ENCODE results near the gene TNNI3K.
"Not testable (repeated sequence)": the region's sequence is repeated elsewhere in the genome, so short reads cannot be mapped to it uniquely, and the experiment has no call there.

The TNNI3K gene

GRCh38 chr1:74235153-74235552 lies at the start of gene TNNI3K:
TNNI3K (plus strand) TSS chr1:74235387; CDS start chr1:74235452, 65 bp downstream.
- DNase-seq: no peak

GRCh38 chr1:74193908-74194307 lies 41.3 kb upstream of the TNNI3K start:
- DNase-seq: no peak

GRCh38 chr1:74195339-74195738 lies 39.8 kb upstream of the TNNI3K start:
- DNase-seq: no peak

GRCh38 chr1:74197255-74197654 lies 37.9 kb upstream of the TNNI3K start:
- no peak for DNase-seq

- peak; percentile 97 for DNase-seq
These were observed 37.3 kb upstream of the TNNI3K start, which contains the start of the genes FPGT and LRRIQ3 for GRCh38 chr1:74197657-74198552. FPGT (plus strand) TSS chr1:74198242; CDS start chr1:74198279, 37 bp downstream. LRRIQ3 (minus strand) TSS chr1:74198176; CDS start chr1:74183684, 14,492 bp downstream.

GRCh38 chr1:74199504-74199903 lies 35.7 kb upstream of the TNNI3K start:
- no peak for DNase-seq

- no peak for DNase-seq
These were observed 29.9 kb upstream of the TNNI3K start for GRCh38 chr1:74205266-74205665.

- DNase-seq: no peak
These were observed 20.0 kb upstream of the TNNI3K start for GRCh38 chr1:74215229-74215628.

GRCh38 chr1:74222701-74223100 lies 12.5 kb upstream of the TNNI3K start:
- DNase-seq: no peak

- DNase-seq: no peak
These were observed 11.7 kb upstream of the TNNI3K start for GRCh38 chr1:74223453-74223852.

GRCh38 chr1:74236440-74236839 lies 1.3 kb downstream of the TNNI3K start:
- no peak for DNase-seq

- DNase-seq: no peak
These were observed 1.8 kb downstream of the TNNI3K start for GRCh38 chr1:74237035-74237434.

GRCh38 chr1:74237787-74238186 lies 2.6 kb downstream of the TNNI3K start:
- no peak for DNase-seq

GRCh38 chr1:74245168-74245772 lies 10.1 kb downstream of the TNNI3K start:
- DNase-seq: no peak

GRCh38 chr1:74246315-74246714 lies 11.1 kb downstream of the TNNI3K start:
- DNase-seq: no peak

GRCh38 chr1:74247881-74248528 lies 12.8 kb downstream of the TNNI3K start:
- DNase-seq: no peak

GRCh38 chr1:74253243-74253824 lies 18.1 kb downstream of the TNNI3K start:
- DNase-seq: not testable (repeated sequence)

GRCh38 chr1:74266001-74266400 lies 30.8 kb downstream of the TNNI3K start:
- DNase-seq: no peak

- DNase-seq: no peak
These were observed 36.3 kb downstream of the TNNI3K start for GRCh38 chr1:74271503-74271902.

- no peak for DNase-seq
These were observed 45.6 kb downstream of the TNNI3K start for GRCh38 chr1:74280642-74281396.

- DNase-seq: no peak
These were observed 51.2 kb downstream of the TNNI3K start for GRCh38 chr1:74286414-74286813.

GRCh38 chr1:74314438-74314837 lies 79.3 kb downstream of the TNNI3K start:
- no peak for DNase-seq

All from NCI-H2171 treated with DMSO at 0.1 percent for 48 hours (cell line).